ENCODE measurements around the gene GRIK2.

GRCh38 chr6:101392586-101393230 lies 800 bp upstream of the GRIK2 start:
- TF ChIP-seq CTCF (IDR thresholded peaks at IDR 0.05): no peak
- TF ChIP-seq POLR2A (IDR thresholded peaks at IDR 0.05): no peak

Measured in Peyer's patch (tissue), 4 donors.